ENCODE data around the gene ETF1. TPM values are rescaled to one million over a fixed set of nuclear protein-coding genes. Genes with fewer than 3 reads are reported as not detected.

Gene ETF1
- total and polyA plus RNA-seq, 2 experiments from 2014 or later: 31.2 to 50.6 TPM

DNA sequence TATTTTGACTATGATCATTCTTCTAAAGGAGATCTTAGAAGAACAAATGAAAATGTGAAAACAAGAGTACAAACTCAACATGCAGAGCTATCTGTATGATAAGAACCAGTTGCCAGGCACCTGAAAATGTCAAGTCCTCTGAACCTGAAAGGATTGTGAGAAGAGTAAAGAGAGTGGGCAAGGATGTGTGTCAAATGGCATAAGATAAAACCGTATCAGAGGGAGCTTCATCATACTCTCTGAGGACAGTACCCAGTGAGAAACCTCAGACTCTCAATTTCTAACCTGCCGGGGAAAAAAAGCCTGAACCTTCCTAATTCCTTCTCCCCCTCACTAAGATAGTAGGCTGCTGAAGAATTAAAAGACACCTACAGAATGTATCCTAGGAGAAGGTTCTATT is 6.8 kb downstream of the ETF1 start:
- Histone ChIP-seq H3K27me3 (no peaks in the 10 kb centered on the region), H3K36me3 (no peaks in the 10 kb centered on the region), H3K4me1 (ENCODE audit: low read depth) (peaks cover 38% of the 10 kb centered on the region), H3K9me3 (ENCODE audit: low read depth) (no peaks in the 10 kb centered on the region), H3K4me3 (no peak overlapping the region), H3K27ac (peak overlapping the region; percentile 80)
- DNase-seq (ENCODE audit: low read depth in 1 of 2, low spot score in 1 of 2): no peak
- TF ChIP-seq, protein P1, sequence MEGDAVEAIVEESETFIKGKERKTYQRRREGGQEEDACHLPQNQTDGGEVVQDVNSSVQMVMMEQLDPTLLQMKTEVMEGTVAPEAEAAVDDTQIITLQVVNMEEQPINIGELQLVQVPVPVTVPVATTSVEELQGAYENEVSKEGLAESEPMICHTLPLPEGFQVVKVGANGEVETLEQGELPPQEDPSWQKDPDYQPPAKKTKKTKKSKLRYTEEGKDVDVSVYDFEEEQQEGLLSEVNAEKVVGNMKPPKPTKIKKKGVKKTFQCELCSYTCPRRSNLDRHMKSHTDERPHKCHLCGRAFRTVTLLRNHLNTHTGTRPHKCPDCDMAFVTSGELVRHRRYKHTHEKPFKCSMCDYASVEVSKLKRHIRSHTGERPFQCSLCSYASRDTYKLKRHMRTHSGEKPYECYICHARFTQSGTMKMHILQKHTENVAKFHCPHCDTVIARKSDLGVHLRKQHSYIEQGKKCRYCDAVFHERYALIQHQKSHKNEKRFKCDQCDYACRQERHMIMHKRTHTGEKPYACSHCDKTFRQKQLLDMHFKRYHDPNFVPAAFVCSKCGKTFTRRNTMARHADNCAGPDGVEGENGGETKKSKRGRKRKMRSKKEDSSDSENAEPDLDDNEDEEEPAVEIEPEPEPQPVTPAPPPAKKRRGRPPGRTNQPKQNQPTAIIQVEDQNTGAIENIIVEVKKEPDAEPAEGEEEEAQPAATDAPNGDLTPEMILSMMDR (IDR thresholded peaks at IDR 0.05; ENCODE audit: low read depth, low read length): no peak

- no peak for DNase-seq (ENCODE audit: low read depth in 1 of 2, low spot score in 1 of 2)
These were observed 8.8 kb downstream of the ETF1 start for GRCh38 chr5:138533973-138534941.

DNA sequence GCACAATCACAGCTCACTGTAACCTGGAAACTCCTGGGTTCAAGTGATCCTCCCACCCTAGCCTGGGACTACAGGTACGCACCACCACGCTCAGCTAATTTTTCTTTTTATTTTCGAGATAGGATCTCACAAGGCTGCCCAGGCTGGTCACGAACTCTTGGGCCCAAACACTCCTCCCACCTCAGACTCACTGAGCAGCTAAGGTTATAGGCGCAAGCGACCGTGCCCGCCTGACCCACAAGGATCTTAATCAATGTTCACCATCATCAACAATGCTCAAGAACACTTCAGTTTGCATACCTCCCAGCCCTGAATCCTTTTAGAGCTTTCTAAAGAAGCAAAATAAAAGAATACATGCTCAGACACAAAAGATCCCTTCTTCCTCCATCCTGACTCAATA is 13.2 kb downstream of the ETF1 start:
- Histone ChIP-seq H3K36me3 (no peaks in the 10 kb centered on the region), H3K27me3 (no peaks in the 10 kb centered on the region), H3K4me1 (ENCODE audit: low read depth) (peaks cover 13% of the 10 kb centered on the region), H3K9me3 (ENCODE audit: low read depth) (no peaks in the 10 kb centered on the region), H3K27ac (peak overlapping the region; percentile 78), H3K4me3 (no peak overlapping the region)
- DNase-seq (ENCODE audit: low read depth in 1 of 2, low spot score in 1 of 2): no peak
- TF ChIP-seq, protein P1 (IDR thresholded peaks at IDR 0.05; ENCODE audit: low read depth, low read length): no peak

More at GRCh38 chr5:138533973-138534941, 8.8 kb downstream of the ETF1 start:
- Histone ChIP-seq H3K36me3 (no peaks in the 10 kb centered on the region), H3K4me3 (no peak overlapping the region), H3K4me1 (ENCODE audit: low read depth) (peaks cover 22% of the 10 kb centered on the region), H3K27ac (no peak overlapping the region), H3K9me3 (ENCODE audit: low read depth) (no peaks in the 10 kb centered on the region), H3K27me3 (no peaks in the 10 kb centered on the region)
- TF ChIP-seq, protein P1 (IDR thresholded peaks at IDR 0.05; ENCODE audit: low read depth, low read length): no peak

DNA sequence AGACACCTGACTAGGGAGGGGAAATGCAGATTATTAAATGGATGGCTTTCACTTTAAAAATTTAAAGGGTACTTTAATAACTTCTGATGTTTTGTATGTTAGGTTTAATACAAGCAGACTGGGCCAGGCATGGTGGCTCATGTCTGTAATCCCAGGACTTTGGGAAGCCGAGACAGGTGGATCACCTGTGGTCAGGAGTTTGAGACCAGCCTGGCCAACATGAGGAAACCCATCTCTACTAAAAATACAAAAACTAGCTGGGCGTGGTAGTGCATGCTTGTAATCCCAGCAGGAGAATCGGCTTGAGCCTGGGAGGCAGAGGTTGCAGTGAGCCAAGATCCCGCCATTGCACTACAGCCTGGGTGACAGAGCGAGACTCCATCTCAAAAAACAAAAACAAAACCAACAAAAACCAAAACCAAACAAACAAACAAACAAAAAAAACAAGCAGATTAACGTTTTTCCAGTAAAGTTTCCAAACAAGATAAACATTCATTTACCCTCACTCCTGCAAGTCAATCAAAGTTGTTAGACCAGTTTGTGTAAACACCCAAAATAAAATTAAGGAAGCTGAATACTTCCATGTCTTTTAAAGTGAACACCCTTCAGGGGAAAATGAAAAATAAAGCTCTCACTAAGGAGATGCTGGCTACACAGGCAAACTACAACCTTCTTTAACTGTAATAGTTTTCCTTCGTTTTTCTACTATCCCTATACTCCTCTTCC is 14.1 kb downstream of the ETF1 start:
- peaks cover 13% of the 10 kb centered on the region for H3K4me1 ChIP-seq (ENCODE audit: low read depth)
- no peak for DNase-seq (ENCODE audit: low read depth in 1 of 2, low spot score in 1 of 2)
- H3K36me3 ChIP-seq: no peaks in the 10 kb centered on the region
- TF ChIP-seq, protein P1 (IDR thresholded peaks at IDR 0.05; ENCODE audit: low read depth, low read length): no peak
- peak overlapping the region; percentile 78 for H3K27ac ChIP-seq
- H3K27me3 ChIP-seq: no peaks in the 10 kb centered on the region
- H3K4me3 ChIP-seq: no peak overlapping the region
- H3K9me3 ChIP-seq (ENCODE audit: low read depth): no peaks in the 10 kb centered on the region

DNA sequence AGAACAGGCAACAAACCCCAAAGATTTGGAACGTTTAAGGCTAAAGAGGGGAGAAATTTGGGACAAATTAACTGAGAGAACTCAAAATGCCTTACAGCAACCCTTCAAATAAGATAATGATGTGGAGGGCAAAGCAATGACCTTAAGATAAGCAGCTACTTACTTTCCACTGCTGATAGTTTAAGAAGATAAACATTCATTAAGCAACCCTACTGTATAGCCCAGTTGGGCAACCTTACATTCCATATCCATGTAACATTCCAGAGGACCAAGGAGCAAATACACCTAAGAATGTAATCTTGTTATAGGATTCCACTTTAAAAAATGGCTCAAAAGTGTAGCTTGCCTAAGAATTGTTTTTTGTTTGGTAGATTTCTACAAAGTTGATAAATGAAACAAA is 14.8 kb downstream of the ETF1 start:
- no peak for DNase-seq (ENCODE audit: low read depth in 1 of 2, low spot score in 1 of 2)
- TF ChIP-seq, protein P1 (IDR thresholded peaks at IDR 0.05; ENCODE audit: low read depth, low read length): no peak
- Histone ChIP-seq H3K4me1 (ENCODE audit: low read depth) (peaks cover 13% of the 10 kb centered on the region), H3K4me3 (no peak overlapping the region), H3K27me3 (no peaks in the 10 kb centered on the region), H3K27ac (peak overlapping the region; percentile 78), H3K9me3 (ENCODE audit: low read depth) (no peaks in the 10 kb centered on the region), H3K36me3 (no peaks in the 10 kb centered on the region)
